DMS53 treated with DMSO at 0.1 percent for 48 hours (cell line): ENCODE measurements around the gene MTX2.

Experiments
- DNase-seq: peaks from one replicate; lab custom pipeline; 2025; ENCODE audit not compliant: unreplicated experiment; lab: John Stamatoyannopoulos, UW

The MTX2 gene

DNA sequence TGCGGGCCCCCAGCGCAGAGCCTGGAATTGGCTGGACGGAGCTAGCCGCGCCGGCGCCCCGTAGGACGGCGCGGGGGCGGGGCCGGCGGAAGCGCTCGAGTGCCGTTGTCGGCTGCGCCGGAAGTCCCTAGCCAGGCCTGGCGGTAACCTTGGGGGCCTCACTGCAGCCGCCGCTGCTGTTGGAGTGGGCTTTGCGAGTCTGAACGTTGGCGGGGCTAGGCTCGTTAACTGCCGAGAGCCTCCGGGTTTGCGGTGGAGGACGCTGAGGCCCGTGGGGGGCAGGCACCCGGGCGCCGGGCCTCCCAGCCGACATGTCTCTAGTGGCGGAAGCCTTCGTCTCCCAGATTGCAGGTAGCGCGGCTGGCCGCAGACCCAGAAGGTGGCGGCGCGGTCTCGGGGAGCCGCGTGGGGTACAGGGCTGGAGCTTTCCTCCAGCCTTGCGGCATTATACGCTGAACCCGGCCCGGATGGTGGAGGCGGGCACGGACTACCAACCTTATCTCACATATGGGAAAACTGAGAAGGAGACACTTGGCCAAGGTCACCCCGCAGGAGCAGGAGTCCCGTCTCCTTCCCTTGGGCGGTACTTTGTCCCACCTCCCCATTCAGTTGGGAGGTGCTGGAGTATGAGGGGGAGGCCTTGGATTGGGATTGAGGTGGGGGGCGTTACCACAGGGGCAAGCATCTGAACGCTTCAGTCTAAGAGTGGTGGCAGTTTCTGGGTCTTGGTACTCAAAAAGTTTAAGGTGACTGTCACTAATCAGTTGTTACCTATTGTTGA lies at the start of gene MTX2:
Gene MTX2 (plus strand): TSS at position 124 of the 781 bp plus-strand sequence. CDS start 188 bp downstream, at position 312.
- peak; percentile 78 for DNase-seq

DNA sequence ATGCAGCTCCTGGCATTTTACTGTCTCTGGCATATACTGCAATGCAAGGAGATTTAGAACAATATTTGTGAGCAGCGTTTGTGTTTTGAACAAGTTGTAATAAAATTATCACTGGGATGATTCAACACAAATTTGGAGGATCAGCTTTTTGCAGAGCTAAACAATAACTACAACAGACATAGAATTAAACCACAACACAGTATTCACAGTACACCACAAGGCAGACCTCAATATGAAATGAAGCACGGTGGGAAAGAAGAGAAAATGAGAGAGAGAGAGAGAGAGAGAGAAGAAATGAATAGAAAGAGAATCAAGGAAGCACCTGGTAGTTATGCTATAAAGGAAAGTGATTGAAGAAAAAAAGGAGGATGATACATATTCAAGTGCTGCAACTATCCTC lies 41.4 kb upstream of the MTX2 start:
- DNase-seq = no peak

DNA sequence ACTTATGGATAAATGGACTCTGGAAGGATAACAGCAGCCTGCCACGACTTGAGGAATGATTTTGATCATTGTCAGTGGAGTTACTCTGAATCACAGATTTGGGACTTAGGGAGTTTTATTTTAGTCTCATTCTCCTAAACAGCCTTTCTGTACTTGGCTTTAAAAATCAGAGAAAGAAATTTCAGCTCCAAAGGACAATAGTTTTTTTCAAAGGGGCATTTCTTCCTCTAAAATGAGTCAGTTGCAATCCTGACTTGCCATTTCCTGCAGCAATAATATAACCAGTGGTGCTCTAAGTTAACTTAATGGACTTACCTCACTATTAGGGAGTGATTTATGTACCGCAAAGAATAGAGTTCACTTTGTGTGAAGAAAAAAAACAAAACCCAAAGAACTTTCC lies 35.1 kb upstream of the MTX2 start:
- no peak for DNase-seq

DNA sequence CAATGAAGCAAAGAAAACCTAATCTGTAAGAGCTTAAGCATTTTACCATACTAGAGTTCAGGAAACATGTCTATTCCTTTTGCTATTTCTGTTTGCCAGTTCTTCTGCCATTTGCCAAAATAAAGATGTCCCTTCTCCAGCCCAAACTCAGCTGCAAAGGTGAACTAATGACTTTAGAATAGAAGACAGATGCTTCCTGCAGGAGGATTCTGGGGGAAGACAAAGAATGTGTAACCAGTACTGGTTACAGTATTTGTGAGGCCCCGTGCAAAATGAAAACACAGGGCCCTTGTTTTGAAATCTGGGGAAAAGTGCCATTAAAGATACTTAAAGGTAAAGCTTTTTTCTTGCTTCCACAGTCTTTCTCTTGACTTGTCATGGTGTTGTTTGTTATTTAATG lies 34.3 kb upstream of the MTX2 start:
- DNase-seq = no peak

DNA sequence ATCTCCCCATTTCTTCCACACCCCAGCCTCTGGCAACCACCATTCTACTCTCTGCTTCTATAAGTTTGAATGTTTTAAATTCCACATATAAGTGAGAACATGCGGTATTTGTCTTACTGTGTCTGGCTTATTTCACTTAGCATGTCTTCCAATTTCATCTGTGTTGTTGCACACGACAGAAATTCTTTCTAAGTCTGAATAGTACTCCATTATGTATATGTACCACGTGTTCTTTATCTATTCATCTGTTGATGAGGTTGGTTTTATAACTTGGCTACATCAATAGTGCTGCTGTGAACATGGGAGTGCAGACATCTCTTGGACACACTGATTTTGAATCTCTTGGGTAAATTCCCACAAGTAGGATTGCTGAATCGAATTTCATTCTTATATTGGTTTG lies 31.8 kb upstream of the MTX2 start:
- no peak for DNase-seq

DNA sequence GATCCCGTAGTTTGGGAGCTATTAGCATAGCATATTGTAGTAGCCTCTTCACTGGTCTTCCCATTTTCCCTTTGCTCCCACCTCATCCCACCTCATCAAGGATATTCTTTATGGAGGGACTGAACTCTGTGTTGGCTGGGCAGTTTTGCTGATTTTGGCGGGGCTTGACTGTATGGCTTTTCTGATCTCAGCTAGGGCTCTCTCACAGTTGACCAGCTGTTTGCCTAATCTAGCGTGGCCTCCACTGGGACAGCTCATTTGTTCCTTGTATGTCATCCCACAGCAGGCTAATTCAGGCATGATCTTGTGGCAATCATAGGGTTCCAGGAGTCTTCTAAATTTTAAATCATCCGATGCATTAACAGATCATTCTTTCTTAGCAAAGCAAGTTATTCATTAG lies 30.2 kb upstream of the MTX2 start:
- DNase-seq = no peak

DNA sequence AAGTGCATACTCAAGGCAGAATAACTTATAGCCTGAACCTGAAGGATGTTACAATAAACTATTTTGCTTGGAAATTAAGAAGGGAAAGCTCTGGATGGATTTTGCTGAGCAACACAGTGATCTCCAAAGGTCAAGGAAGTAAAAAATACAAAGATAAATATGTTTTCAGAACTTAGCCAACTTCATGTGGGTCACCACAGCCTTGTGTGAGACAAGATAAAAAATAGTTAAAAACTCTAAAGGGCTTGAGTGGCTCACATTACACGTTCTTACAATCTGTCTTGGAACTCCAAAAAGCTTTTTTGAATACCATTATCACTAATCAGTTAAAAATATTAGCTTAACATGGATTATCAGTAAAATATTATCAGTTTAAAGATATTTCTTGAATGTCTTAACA lies 28.9 kb upstream of the MTX2 start:
- DNase-seq = no peak

DNA sequence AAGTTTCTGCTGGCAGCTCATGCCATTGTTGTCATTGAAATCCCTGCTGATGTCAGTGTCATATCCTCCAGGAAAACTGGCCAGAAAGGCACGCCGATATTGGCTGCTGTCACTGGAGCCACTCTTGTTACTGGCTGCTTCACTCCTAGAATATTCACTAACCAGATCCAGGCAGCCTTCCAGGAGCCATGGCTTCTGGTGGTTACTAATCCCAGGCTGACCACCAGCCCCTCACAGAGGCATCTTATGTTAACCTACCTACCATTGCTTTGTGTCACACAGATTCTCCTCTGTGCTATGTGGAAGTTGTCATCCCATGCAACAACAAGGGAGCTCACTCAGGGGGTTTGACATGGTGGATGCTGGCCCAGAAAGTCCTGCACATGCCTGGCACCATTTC lies 27.0 kb upstream of the MTX2 start:
- DNase-seq = no peak

DNA sequence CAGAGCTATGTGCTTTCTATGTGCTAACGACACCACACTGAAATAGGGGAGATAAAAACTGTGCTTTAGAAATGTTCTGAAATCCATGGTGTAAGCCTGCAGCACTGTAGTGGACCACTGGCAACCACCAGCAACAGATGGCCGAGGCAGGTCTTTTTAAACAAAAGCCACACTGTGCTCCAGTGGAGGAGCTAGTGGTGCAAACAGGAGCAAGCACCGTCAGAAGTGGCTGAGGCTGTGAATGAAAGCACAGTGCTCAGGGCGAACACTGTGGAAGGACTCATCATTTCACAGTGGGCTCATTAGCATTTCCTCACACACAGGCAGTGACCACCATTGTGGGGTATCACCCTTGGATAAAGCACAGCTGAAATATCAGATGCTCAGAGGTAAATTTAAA lies 22.9 kb upstream of the MTX2 start:
- no peak for DNase-seq

DNA sequence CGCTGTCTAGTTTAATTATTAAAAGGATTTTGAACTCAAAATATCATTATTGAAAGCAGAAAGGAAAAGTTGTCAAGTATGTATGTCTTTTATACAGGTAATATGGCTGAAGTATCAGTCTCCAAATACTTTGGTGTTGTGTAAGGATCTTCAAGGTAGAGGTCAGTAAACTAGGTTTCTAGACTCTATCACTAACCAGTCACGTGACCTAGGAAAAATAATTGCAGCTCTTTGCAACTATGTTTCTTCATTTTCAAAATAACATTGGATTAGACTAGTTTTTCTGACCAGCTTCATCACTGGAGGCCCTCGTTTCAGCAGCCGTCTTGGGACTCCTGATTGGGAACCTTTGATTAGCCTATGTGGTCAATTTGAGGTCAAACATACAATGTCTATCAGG lies 21.4 kb upstream of the MTX2 start:
- DNase-seq = no peak

DNA sequence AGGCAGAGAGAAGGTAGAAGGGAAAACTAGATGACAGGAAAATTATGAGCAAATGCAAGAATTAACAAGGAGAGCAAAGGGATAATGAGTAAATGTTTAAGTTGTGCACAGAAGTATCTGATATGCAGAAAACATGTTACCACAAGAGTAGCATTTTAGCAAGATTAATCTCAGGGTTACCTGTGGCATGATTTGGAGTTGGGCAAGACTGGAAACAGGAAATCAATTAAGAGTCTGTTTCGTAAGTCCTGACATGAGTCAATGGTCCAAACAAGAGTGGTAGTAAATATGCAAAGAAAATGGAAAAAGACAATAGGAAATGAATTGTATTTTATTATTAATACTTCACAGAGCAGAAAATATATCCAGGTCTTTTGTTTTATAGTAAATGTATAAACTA lies 17.3 kb upstream of the MTX2 start:
- DNase-seq = no peak

DNA sequence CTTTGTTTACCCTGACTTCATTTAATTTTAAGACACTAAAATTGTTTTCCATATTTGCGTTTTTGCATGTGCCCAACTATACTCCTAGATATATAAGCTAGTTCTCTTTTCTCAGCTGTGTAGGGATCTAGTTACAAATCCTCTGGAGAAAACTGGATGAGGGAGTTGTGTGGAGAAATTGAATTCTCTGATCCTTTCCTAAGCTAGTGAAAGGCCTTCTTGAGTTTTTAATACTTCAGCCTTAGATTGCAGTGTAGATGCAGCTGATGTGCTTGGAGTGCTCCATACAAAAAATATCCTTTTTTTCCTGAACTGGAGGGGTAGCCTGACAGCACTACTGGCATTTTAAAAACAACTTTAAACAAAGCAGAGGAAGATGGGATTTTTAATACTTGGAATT lies 8.6 kb upstream of the MTX2 start:
- DNase-seq = no peak

DNA sequence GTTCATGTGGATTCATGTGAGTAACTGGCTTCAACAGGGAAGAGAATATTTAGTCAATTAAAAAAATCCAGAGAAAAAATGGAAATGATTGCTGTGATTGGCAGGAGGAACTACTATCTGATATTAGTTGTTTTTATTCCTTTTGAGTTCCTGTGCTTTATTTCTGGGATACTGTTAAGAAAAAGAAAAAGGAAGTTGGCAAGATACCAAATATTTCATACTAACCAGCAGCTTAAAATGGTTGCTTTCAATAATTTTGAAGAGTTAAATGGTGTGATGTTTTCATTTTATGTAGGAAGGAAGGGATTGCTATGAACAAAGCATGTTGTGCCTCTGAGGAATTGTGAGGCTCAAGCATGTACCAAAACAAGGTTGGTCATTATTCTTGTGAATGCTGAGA lies 8.1 kb upstream of the MTX2 start:
- no peak for DNase-seq

DNA sequence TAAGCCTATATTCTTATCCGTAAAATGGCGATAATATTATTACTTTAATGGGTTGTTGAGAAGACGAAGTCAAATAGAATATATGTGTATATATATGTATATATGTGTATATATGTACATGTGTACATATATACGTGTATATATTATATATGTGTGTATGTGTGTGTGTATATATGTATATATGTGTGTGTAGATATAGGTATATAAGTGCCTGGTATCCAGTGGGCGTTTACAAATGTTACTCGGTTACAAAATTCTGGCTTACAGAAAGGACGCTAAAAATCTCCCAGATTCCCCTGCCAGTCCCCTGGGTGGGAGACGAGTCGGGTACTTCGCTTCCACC lies 295 bp upstream of the MTX2 start:
- no peak for DNase-seq

DNA sequence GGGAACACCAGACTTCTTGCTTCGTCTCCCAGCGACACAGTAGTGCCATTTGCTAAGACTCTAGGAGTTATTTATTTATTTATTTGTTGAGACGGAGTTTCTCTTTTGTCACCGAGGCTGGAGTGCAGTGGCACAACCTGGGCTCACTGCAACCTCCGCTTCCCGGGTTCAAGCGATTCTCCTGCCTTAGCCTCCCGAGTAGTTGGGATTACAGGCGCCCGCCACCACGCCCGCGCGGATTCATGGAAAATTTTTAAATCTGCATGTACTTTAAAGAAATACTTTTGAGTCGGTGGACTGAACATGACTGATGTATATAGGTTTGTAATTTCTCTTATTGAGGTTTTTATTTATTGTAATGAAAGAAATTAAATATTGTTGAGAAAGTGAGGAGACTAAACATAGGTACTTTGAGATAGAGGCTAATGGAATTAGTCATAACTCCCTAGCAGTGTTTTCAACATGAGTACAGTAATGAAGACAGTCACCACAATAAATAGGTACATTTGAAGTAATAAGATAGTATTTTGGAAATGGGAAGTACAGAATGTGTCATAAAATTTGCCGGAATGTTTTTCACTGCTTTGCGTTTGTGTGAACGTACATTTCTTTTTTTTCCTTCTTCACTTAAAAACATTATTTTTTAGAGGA lies 983 bp downstream of the MTX2 start:
- no peak for DNase-seq

DNA sequence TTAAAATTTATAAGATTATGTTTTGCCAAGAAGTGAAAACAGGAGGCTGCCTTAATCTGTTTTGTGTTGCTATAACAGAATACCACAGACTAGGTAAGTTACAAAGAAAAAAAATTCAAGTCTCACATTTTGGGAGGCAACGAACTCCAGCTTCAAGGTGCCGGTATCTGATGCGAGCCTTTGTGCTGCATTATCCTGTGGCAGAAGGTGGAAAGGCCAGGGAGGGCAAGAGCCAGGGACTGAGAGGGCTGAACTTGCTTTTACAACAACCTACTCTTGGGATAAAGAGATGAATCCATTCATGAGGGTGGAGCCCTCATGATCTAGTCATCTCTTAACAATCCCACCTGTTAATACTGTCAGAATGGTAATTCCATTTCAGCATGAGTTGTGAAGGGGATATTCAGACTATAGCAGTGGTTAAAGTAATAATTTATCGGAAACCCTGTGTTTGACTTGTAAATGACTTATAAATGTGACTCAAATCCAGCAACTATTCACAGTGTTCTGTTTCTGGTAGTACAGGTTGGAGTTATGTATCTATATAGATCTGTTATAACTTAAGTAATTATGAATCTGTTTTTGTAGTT lies 3.7 kb downstream of the MTX2 start:
- no peak for DNase-seq

DNA sequence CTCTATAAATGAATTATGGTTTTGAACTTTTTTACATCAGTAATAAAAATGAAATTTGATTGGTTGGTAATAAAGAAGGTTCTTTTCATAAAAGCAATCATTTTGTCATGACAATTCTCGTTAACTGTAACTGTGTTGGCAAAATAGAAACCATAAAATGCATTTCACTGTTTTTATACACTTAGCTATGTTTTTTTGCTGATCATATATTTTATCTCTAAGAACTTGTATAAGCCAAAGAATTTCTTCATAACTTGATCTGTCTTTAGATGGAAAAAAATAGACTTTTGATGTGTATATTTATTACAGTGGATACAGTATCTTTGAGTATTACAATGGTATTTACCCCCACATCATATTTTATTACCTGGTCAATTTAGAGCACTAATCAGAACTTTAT lies 9.7 kb downstream of the MTX2 start:
- DNase-seq = no peak

DNA sequence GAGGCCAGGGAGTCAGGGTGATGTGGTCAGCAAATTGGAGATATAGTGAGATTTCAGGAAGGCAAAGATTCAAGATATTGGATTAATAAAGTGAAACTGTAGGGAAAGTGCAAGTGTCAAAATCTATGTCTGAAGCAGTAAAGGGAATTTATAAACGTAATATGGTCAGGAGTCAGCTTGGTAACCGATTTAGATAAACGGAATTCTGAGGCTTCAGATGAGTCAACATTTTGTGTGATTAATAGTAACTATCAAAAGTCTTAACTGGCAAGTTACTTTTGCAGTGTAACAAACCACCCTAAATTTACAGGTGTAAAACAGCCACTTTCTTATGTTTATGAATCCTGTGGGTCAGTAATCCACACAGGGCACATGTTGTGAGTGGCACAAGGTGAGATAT lies 10.9 kb downstream of the MTX2 start:
- no peak for DNase-seq

DNA sequence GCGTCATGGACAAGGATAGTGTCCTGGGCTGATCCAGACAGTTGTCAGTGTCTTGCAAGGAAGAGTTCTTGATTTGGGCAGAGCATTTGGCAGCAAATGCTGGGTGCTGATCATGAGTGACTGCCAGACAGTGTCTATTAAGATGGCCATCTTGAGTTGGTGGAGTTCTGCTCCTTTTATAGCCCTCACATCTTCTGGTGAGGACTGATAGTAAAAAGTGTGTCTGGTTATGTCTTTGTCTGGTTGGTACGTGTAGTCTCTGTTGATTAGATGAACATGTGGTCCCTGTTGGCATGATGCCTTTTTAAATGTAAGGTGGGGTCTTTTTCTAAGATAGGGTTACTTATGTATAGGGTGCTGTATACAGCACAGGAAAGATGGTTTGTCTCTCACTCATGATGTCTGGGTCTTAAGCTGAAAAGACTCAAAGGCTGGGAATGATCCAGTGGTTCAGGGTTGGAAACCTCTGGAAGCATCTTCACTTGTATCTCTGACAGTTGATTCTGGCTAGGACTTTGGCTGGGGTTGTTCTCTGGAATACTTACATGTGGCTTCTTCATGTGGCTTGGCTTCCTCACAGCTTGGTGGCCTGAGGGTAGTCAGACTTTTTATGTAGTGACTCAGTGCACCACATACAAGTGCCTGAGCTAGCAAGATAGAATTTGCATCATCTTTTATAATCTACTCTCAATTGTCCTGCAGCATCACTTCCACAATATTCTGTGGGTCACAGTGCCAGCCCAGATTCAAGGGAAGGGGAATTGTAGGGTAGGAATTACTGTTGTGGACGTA lies 11.8 kb downstream of the MTX2 start:
- no peak for DNase-seq

DNA sequence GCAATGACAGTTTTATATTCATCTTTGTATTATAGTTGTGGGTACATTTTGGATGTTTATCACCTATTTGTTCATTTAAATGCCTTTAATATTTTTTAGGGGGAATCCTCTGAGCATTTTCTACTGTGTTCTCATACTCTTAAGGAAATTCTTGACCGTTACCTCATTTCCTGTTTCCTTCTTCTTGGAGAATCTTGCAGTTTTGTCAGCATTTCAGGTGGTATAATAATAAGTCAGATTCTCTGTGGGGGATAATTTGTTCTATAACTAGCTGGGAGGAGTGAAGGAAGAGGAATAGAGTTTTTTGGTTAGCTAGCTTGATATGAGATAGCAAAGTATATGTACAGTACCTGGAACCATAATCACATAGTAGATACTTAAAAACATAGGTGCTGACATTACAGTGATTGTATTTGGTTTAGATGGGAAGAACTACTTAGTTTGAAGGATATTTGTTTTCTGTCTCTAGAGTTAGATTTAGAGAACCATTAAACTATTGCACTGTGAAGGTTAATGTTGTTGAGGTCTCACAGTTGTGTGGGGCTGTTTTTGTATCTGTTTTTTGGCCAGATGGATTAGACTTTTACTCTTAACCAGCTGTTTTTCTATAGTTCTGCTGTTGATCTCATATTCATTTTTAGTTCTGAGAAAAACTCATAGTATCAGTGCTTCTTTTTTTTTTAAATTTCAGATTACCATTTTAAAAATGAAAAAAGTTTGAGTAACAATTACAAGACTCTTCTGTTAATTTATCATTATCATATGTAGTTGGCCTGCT lies 14.2 kb downstream of the MTX2 start:
- DNase-seq = no peak

DNA sequence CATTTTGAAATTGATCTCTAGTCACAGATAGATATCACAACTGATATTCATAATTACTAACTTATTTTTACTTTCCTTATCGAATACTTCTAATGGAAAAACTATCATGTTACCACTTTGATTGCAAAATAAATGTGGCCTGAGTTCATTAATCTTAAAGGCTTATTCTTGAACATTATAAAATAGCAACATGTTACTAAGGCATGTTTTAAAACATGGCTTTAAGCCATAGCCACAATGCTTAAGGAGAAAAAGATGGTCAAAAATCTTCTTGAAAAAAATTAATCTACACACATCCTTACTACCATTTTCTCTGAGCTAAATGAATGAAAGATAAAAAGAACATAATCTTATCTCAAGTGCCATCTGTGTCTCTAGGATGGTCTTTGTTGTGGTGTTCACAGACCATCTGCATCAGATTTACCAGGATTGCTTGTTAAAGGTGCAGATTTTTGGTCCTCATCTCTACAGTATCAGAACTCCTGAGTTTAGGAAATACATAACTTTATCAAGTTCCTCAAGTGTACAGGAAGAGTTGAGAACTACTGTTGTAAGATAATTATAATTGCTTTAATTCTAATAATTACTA lies 15.3 kb downstream of the MTX2 start:
- DNase-seq = no peak
